IMR-90 (cell line): ENCODE results near the gene MTMR1. TPM values are rescaled to one million over a fixed set of nuclear protein-coding genes. Genes with fewer than 3 reads are reported as not detected.
A peak's percentile ranks its signal among the peaks of the same experiment; 100 is the strongest.

Experiments
- ATAC-seq: fragments of 200-7000 bp; cut with Tn5 transposase; 2 replicates; pipeline ENCODE4 v1.9.1; 2020; ENCODE audit warnings: low read depth, mild to moderate bottlenecking, moderate library complexity
- BruUV-seq: library from RNA; stranded (reverse); fragments of 400-500 nt; replicated peaks from 2 replicates; lab custom pipeline; 2021; lab: Mats Ljungman, UMichigan
- CTCF ChIA-PET: fragments of 300-600 bp; formaldehyde crosslinking; extraction: SDS; loops from one replicate; lab custom pipeline; 2021; ENCODE audit warnings: antibody characterized with exemption; lab: Yijun Ruan, JAX
- POLR2A ChIA-PET: fragments of 300-600 bp; sonication (Branson Sonifier 250); formaldehyde crosslinking; loops from one replicate; lab custom pipeline; 2022; ENCODE audit warnings: antibody characterized with exemption; ENCODE audit not compliant: unreplicated experiment; lab: Charles Lee
- DNase-seq: peaks from one replicate; pipeline ENCODE4 v3.0.0; 2013
- H2AFZ ChIP-seq: replicated peaks from 2 replicates; pipeline ENCODE3; 2013; ENCODE audit warnings: low read length, mild to moderate bottlenecking; ENCODE audit not compliant: poor library complexity
- H2AK5ac ChIP-seq: 2 replicates; pipeline ENCODE4 v1.6.1; 2013; ENCODE audit warnings: low read depth, low read length, inconsistent platforms
- H2AK9ac ChIP-seq: replicated peaks from 2 replicates; pipeline ENCODE3; 2013; ENCODE audit warnings: mild to moderate bottlenecking, low read depth, low read length, moderate library complexity; ENCODE audit not compliant: poor library complexity
- H2BK120ac ChIP-seq: 2 replicates; pipeline ENCODE4 v1.6.1; 2013; ENCODE audit warnings: low read depth, low read length, inconsistent platforms
- H2BK15ac ChIP-seq: 3 replicates; pipeline ENCODE4 v1.6.1; 2013; ENCODE audit warnings: low read depth, low read length, inconsistent platforms
- H2BK20ac ChIP-seq: 2 replicates; pipeline ENCODE4 v1.6.1; 2013; ENCODE audit warnings: low read depth, mild to moderate bottlenecking, inconsistent platforms, low read length, moderate library complexity
- H2BK5ac ChIP-seq: 2 replicates; pipeline ENCODE4 v1.6.1; 2013; ENCODE audit warnings: mild to moderate bottlenecking, low read depth, low read length, inconsistent platforms; ENCODE audit not compliant: poor library complexity, severe bottlenecking
- H3K14ac ChIP-seq: replicated peaks from 2 replicates; pipeline ENCODE4 v1.6.1; 2013; ENCODE audit warnings: low read depth, low read length, inconsistent platforms
- H3K18ac ChIP-seq: 2 replicates; pipeline ENCODE4 v1.6.1; 2013; ENCODE audit warnings: low read depth, low read length, control low read depth
- H3K23ac ChIP-seq: 2 replicates; pipeline ENCODE4 v1.6.1; 2013; ENCODE audit warnings: low read depth, low read length, inconsistent platforms
- H3K27ac ChIP-seq: 2 replicates; pipeline ENCODE4 v1.5.1; 2013; ENCODE audit warnings: mild to moderate bottlenecking, control low read depth, low read length; ENCODE audit not compliant: insufficient read depth
- H3K27me3 ChIP-seq: 2 replicates; pipeline ENCODE4 v1.6.1; 2013; ENCODE audit warnings: low read length; ENCODE audit not compliant: control insufficient read depth, insufficient read depth
- H3K36me3 ChIP-seq: 2 replicates; pipeline ENCODE4 v1.6.1; 2013; ENCODE audit warnings: low read length, mixed read lengths; ENCODE audit not compliant: control insufficient read depth, insufficient read depth
- H3K4ac ChIP-seq: 2 replicates; pipeline ENCODE4 v1.6.1; 2013; ENCODE audit warnings: low read depth, low read length, inconsistent platforms
- H3K4me1 ChIP-seq: 2 replicates; pipeline ENCODE4 v1.6.1; 2013; ENCODE audit warnings: low read length, mixed read lengths; ENCODE audit not compliant: control insufficient read depth, insufficient read depth
- H3K4me2 ChIP-seq: 2 replicates; pipeline ENCODE4 v1.6.1; 2013; ENCODE audit warnings: low read depth, mild to moderate bottlenecking, control low read depth, low read length, moderate library complexity
- H3K4me3 ChIP-seq: 2 replicates; pipeline ENCODE4 v1.5.1; 2013; ENCODE audit warnings: low read depth, mild to moderate bottlenecking, control low read depth, low read length, moderate library complexity; ENCODE audit not compliant: insufficient read depth
- H3K56ac ChIP-seq: 2 replicates; pipeline ENCODE4 v1.6.1; 2013; ENCODE audit warnings: low read length, inconsistent platforms; ENCODE audit not compliant: insufficient read depth; ENCODE audit errors: extremely low read depth
- H3K79me1 ChIP-seq, 2 experiments: 2 replicates each; pipeline ENCODE4 v1.6.1; 2013; ENCODE audit warnings: low read length in 2 of 2, inconsistent platforms in 1 of 2, low read depth in 1 of 2
- H3K9ac ChIP-seq: 2 replicates; pipeline ENCODE4 v1.6.1; 2013; ENCODE audit warnings: low read depth, low read length, control low read depth
- H3K9me1 ChIP-seq: 2 replicates; pipeline ENCODE4 v1.6.1; 2013; ENCODE audit warnings: low read length, inconsistent platforms; ENCODE audit not compliant: insufficient read depth
- H3K9me3 ChIP-seq: 2 replicates; pipeline ENCODE4 v1.6.1; 2013; ENCODE audit warnings: low read length; ENCODE audit not compliant: control insufficient read depth, insufficient read depth
- H4K20me1 ChIP-seq: 2 replicates; pipeline ENCODE4 v1.6.1; 2013; ENCODE audit warnings: low read length, inconsistent platforms; ENCODE audit not compliant: insufficient read depth
- H4K5ac ChIP-seq: 2 replicates; pipeline ENCODE4 v1.6.1; 2013; ENCODE audit warnings: mild to moderate bottlenecking, low read depth, low read length, control low read depth
- H4K8ac ChIP-seq, 2 experiments: 2 replicates each; pipeline ENCODE4 v1.6.1; 2013; ENCODE audit warnings: low read depth in 2 of 2, low read length in 2 of 2, control low read depth in 1 of 2, inconsistent platforms in 1 of 2
- H4K91ac ChIP-seq: 2 replicates; pipeline ENCODE4 v1.6.1; 2013; ENCODE audit warnings: low read depth, low read length, inconsistent platforms; ENCODE audit not compliant: insufficient read depth
- BHLHE40 ChIP-seq: fragments of 150-350 bp; IDR thresholded peaks from 2 replicates; pipeline ENCODE4 v1.6.1; 2016; ENCODE audit warnings: mild to moderate bottlenecking, low read depth, low read length
- FOS ChIP-seq: fragments of 150-350 bp; IDR thresholded peaks from 2 replicates; pipeline ENCODE4 v1.6.1; 2016; ENCODE audit warnings: low read depth, low read length
- MAFK ChIP-seq: IDR thresholded peaks from 2 replicates; pipeline ENCODE4 v1.6.1; 2012; ENCODE audit warnings: low read depth, low read length, improper control_type of control experiment
- MXI1 ChIP-seq: IDR thresholded peaks from 2 replicates; pipeline ENCODE4 v1.6.1; 2012; ENCODE audit warnings: low read depth, mild to moderate bottlenecking, low read length, moderate library complexity, borderline replicate concordance
- POLR2A ChIP-seq: IDR thresholded peaks from 2 replicates; pipeline ENCODE4 v1.6.1; 2012; ENCODE audit warnings: mild to moderate bottlenecking, low read depth, low read length
- SMC3 ChIP-seq: fragments of 150-350 bp; IDR thresholded peaks from 2 replicates; pipeline ENCODE4 v1.6.1; 2016; ENCODE audit warnings: low read depth, mild to moderate bottlenecking, antibody characterized with exemption, low read length, moderate library complexity
- dilution Hi-C: fragments of 300-500 bp; cut with HindIII; formaldehyde crosslinking; loops from one replicate; pipeline ENCODE4 v1.14.3; 2018; ENCODE audit warnings: low sequenced_read_pairs; ENCODE audit not compliant: unreplicated experiment
- in situ Hi-C: fragments of 300-500 bp; cut with MboI; formaldehyde crosslinking; loops from 3 replicates; pipeline ENCODE4 v1.14.3; 2019; ENCODE audit warnings: low sequenced_read_pairs, inconsistent platforms, mixed read lengths
- intact Hi-C: fragments of 100-400 bp; cut with micrococcal nuclease; formaldehyde crosslinking; loops from 2 replicates; pipeline ENCODE4 v1.10.0; 2022
- polyA plus RNA-seq, 3 experiments: library from polyadenylated mRNA; depleted of rRNA; stranded (reverse); fragments of >200 nt; gene quantifications; 2 replicates each; pipeline ENCODE4 v1.2.3, GENCODE V29; 2012; ENCODE audit warnings: low replicate concordance in 1 of 3
- total RNA-seq: library from RNA; depleted of rRNA; stranded (reverse); fragments of >200 nt; gene quantifications from 2 replicates; pipeline ENCODE4 v1.2.3, GENCODE V29; 2012
- TF ChIP-seq, protein P1 (sequence below): fragments of 150-350 bp; IDR thresholded peaks from 2 replicates; pipeline ENCODE4 v1.6.1; 2016; ENCODE audit warnings: low read depth, mild to moderate bottlenecking, low read length, moderate library complexity, borderline replicate concordance
- TF ChIP-seq, protein P2 (sequence below): fragments of 150-350 bp; IDR thresholded peaks from 2 replicates; pipeline ENCODE4 v1.6.1; 2017; ENCODE audit warnings: mild to moderate bottlenecking, antibody characterized with exemption, low read length, low read depth
- TF ChIP-seq, protein P3 (sequence below): conservative IDR thresholded peaks from 2 replicates; pipeline ENCODE4 v1.5.1; 2012; ENCODE audit warnings: mild to moderate bottlenecking, low read depth, low read length, improper control_type of control experiment

MTMR1 gene
- total and polyA plus RNA-seq, 2 of the 4 experiments (the other 2 are of a cell fraction), result 19.0 to 28.8 TPM

DNA sequence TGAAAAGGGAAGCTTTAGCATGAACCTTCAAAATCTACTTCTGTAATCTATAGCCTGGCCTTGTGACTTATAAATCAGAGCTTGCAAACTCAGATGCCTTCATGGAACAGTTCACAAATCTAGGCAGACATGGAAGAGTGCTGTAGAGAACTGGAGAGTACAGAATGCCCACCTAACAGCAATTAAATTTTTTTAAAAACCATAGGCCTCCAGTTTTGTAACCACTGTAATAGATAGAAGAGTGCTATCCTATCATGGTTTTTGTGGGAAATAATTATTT lies 10.4 kb downstream of the MTMR1 start:
- Histone ChIP-seq H3K27ac (no peak overlapping the region), H2AFZ (no peak overlapping the region), H2AK9ac (no peak overlapping the region), H3K4me3 (no peak overlapping the region), H3K4me1 (peaks cover 4% of the 10 kb centered on the region; the same call in 1 of the 2 replicates), H3K56ac (no peak overlapping the region), H4K8ac (no peak overlapping the region), H2BK15ac (no peak overlapping the region), H2AK5ac (no peak overlapping the region), H3K36me3 (peaks cover 2% of the 10 kb centered on the region; the same call in 1 of the 2 replicates), H3K9ac (no peak overlapping the region), H3K79me1 (peaks cover 3 to 6% of the 10 kb centered on the region in 2 experiments; a peak in 1 of 4 replicates), H3K18ac (no peak overlapping the region; the same call in 1 of the 2 replicates), H3K4ac (no peak overlapping the region), H2BK5ac (peak overlapping the region; percentile 59), H3K27me3 (no peaks in the 10 kb centered on the region), H3K23ac (no peak overlapping the region), H3K14ac (no peak overlapping the region), H4K91ac (no peak overlapping the region), H3K9me1 (no peaks in the 10 kb centered on the region), H3K4me2 (no peak overlapping the region), H2BK20ac (no peak overlapping the region), H4K5ac (no peak overlapping the region), H2BK120ac (no peak overlapping the region), H4K20me1 (no peaks in the 10 kb centered on the region), H3K9me3 (no peaks in the 10 kb centered on the region)
- dilution Hi-C loops, result no loop called here
- ATAC-seq (no peak), DNase-seq (no peak)
- intact Hi-C loops, result no loop called here
- ChIA-PET POLR2A (no interaction called here), CTCF (interaction anchor here (1.5 kb wide), 1 partner anchor 27 kb away, joined by 3 read pairs; no protein-coding TSS in a partner anchor)
- no TSS peak for BruUV-seq
- in situ Hi-C loops, result loop anchor here (25.0 kb wide), 2 partner anchors 341 to 741 kb away; partner anchors contain the start of gene MAMLD1
- TF ChIP-seq, protein P1, sequence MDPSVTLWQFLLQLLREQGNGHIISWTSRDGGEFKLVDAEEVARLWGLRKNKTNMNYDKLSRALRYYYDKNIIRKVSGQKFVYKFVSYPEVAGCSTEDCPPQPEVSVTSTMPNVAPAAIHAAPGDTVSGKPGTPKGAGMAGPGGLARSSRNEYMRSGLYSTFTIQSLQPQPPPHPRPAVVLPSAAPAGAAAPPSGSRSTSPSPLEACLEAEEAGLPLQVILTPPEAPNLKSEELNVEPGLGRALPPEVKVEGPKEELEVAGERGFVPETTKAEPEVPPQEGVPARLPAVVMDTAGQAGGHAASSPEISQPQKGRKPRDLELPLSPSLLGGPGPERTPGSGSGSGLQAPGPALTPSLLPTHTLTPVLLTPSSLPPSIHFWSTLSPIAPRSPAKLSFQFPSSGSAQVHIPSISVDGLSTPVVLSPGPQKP, result no peak
- no peak for TF ChIP-seq MXI1
- no peak for TF ChIP-seq FOS
- TF ChIP-seq, protein P2, sequence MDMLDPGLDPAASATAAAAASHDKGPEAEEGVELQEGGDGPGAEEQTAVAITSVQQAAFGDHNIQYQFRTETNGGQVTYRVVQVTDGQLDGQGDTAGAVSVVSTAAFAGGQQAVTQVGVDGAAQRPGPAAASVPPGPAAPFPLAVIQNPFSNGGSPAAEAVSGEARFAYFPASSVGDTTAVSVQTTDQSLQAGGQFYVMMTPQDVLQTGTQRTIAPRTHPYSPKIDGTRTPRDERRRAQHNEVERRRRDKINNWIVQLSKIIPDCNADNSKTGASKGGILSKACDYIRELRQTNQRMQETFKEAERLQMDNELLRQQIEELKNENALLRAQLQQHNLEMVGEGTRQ, result no peak
- no peak for TF ChIP-seq MAFK
- TF ChIP-seq, protein P3, sequence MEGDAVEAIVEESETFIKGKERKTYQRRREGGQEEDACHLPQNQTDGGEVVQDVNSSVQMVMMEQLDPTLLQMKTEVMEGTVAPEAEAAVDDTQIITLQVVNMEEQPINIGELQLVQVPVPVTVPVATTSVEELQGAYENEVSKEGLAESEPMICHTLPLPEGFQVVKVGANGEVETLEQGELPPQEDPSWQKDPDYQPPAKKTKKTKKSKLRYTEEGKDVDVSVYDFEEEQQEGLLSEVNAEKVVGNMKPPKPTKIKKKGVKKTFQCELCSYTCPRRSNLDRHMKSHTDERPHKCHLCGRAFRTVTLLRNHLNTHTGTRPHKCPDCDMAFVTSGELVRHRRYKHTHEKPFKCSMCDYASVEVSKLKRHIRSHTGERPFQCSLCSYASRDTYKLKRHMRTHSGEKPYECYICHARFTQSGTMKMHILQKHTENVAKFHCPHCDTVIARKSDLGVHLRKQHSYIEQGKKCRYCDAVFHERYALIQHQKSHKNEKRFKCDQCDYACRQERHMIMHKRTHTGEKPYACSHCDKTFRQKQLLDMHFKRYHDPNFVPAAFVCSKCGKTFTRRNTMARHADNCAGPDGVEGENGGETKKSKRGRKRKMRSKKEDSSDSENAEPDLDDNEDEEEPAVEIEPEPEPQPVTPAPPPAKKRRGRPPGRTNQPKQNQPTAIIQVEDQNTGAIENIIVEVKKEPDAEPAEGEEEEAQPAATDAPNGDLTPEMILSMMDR, result no peak
- TF ChIP-seq POLR2A, result no peak
- no peak for TF ChIP-seq SMC3
- TF ChIP-seq BHLHE40, result no peak
